GM18507 (cell line): ENCODE data around the gene TNIK.
"Not testable (repeated sequence)": the region's sequence is repeated elsewhere in the genome, so short reads cannot be mapped to it uniquely, and the experiment has no call there.

Source experiments
- DNase-seq: peaks from one replicate; pipeline ENCODE4 v3.0.0; 2011; ENCODE audit warnings: low read depth; ENCODE audit not compliant: insufficient read length; ENCODE audit errors: extremely low spot score
- FAIRE-seq: peaks from 2 replicates; lab custom pipeline; 2011; peaks lifted over from hg19 to GRCh38; lab: Jason Lieb, UNC

The TNIK gene

GRCh38 chr3:171375666-171376595, 84.3 kb downstream of the TNIK start:
- FAIRE-seq (no peak), DNase-seq (no peak)

- FAIRE-seq = no peak
These were observed 85.4 kb downstream of the TNIK start for GRCh38 chr3:171374661-171375285.

GRCh38 chr3:171374260-171374659, 85.9 kb downstream of the TNIK start:
- FAIRE-seq (no peak), DNase-seq (no peak)

More at GRCh38 chr3:171374661-171375285, 85.4 kb downstream of the TNIK start:
- no peak for DNase-seq

GRCh38 chr3:171373711-171374110, 86.5 kb downstream of the TNIK start:
- FAIRE-seq = no peak
- no peak for DNase-seq

GRCh38 chr3:171372694-171373093, 87.5 kb downstream of the TNIK start:
- no peak for DNase-seq
- no peak for FAIRE-seq

- DNase-seq (no peak), FAIRE-seq (no peak)
These were observed 88.9 kb downstream of the TNIK start for GRCh38 chr3:171371354-171371753.

GRCh38 chr3:171369156-171369555, 91.0 kb downstream of the TNIK start:
- DNase-seq (no peak), FAIRE-seq (no peak)

GRCh38 chr3:171366738-171367137, 93.5 kb downstream of the TNIK start:
- not testable (repeated sequence) for DNase-seq, FAIRE-seq

GRCh38 chr3:171366043-171366442, 94.2 kb downstream of the TNIK start:
- FAIRE-seq (no peak), DNase-seq (no peak)

GRCh38 chr3:171365489-171365888, 94.7 kb downstream of the TNIK start:
- peak; percentile 9 for FAIRE-seq
- DNase-seq = no peak

- DNase-seq = no peak
These were observed 95.7 kb downstream of the TNIK start for GRCh38 chr3:171364500-171364899.

GRCh38 chr3:171363202-171363601, 97.0 kb downstream of the TNIK start:
- DNase-seq = no peak

More at GRCh38 chr3:171364500-171364899, 95.7 kb downstream of the TNIK start:
- FAIRE-seq = no peak

GRCh38 chr3:171362575-171362974, 97.6 kb downstream of the TNIK start:
- DNase-seq (no peak), FAIRE-seq (no peak)

More at GRCh38 chr3:171363202-171363601, 97.0 kb downstream of the TNIK start:
- no peak for FAIRE-seq

GRCh38 chr3:171358881-171359198, 101.4 kb downstream of the TNIK start:
- FAIRE-seq (peak; percentile 62), DNase-seq (no peak)

- FAIRE-seq (peak; percentile 51), DNase-seq (no peak)
These were observed 101.9 kb downstream of the TNIK start for GRCh38 chr3:171358181-171358880.

GRCh38 chr3:171357721-171358120, 102.5 kb downstream of the TNIK start:
- FAIRE-seq (no peak), DNase-seq (no peak)

GRCh38 chr3:171356251-171356650, 104.0 kb downstream of the TNIK start:
- FAIRE-seq = no peak
- no peak for DNase-seq

GRCh38 chr3:171354706-171355582, 105.3 kb downstream of the TNIK start:
- FAIRE-seq (peak; percentile 39), DNase-seq (no peak)

GRCh38 chr3:171354049-171354705, 106.0 kb downstream of the TNIK start:
- no peak for DNase-seq
- peak; percentile 33 for FAIRE-seq
